22Rv1 (cell line): ENCODE data around the gene ZNF407.

ENCODE experiments used
- H3K27ac ChIP-seq: fragments of 450-650 bp; 2 replicates; pipeline ENCODE4 v1.5.1; 2017
- CTCF ChIP-seq: fragments of 450-650 bp; IDR thresholded peaks from 2 replicates; pipeline ENCODE4 v1.5.1; 2017; ENCODE audit warnings: mild to moderate bottlenecking
- ZFX ChIP-seq: fragments of 450-650 bp; IDR thresholded peaks from 2 replicates; pipeline ENCODE4 v1.6.1; 2017; ENCODE audit warnings: antibody characterized with exemption, borderline replicate concordance

ZNF407 gene

GRCh38 chr18:74570266-74570665, 27.4 kb upstream of the ZNF407 start:
- H3K27ac ChIP-seq, result no peak overlapping the region
- TF ChIP-seq CTCF, result no peak
- TF ChIP-seq ZFX, result no peak

GRCh38 chr18:74571895-74572680, 25.6 kb upstream of the ZNF407 start:
- no peak overlapping the region for H3K27ac ChIP-seq
- TF ChIP-seq ZFX (no peak), CTCF (no peak)

GRCh38 chr18:74573053-74573452, 24.6 kb upstream of the ZNF407 start:
- no peak for TF ChIP-seq ZFX
- TF ChIP-seq CTCF, result no peak
- no peak overlapping the region for H3K27ac ChIP-seq

- H3K27ac ChIP-seq, result no peak overlapping the region
- no peak for TF ChIP-seq ZFX
- no peak for TF ChIP-seq CTCF
Observed at GRCh38 chr18:74574916-74575315, 22.8 kb upstream of the ZNF407 start.

- H3K27ac ChIP-seq, result no peak overlapping the region
- TF ChIP-seq ZFX, result no peak
- no peak for TF ChIP-seq CTCF
Observed at GRCh38 chr18:74577019-74577418, 20.7 kb upstream of the ZNF407 start.

- H3K27ac ChIP-seq, result no peak overlapping the region
- TF ChIP-seq ZFX (no peak), CTCF (no peak)
Observed at GRCh38 chr18:74579496-74580065, 18.1 kb upstream of the ZNF407 start.

- H3K27ac ChIP-seq, result no peak overlapping the region
- TF ChIP-seq CTCF (no peak), ZFX (no peak)
Observed at GRCh38 chr18:74582642-74583041, 15.0 kb upstream of the ZNF407 start.
